NCI-H774 (cell line): ENCODE data around the gene BOC.
A peak's percentile ranks its signal among the peaks of the same experiment; 100 is the strongest.

ENCODE experiments used
- DNase-seq: peaks from one replicate; lab custom pipeline; 2025; lab: John Stamatoyannopoulos, UW

The BOC gene

DNA sequence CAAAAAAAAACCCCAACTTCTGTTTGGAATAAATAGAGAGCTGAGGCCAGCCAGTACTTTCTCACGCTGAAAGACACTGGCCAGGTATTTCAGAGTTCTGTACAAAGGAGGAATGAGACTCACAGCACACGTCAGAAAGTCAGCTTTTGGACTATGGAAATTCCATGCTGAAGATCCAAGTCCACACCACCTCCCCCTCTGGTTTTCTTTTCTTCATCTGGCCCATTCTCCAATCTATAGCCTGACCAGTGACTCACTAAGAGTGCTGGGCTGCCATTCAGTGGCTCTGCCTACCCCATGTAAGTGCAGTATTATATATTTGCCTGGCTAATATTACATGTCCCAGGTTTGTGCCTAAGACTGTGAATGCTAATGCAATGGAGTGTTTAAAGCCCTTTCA lies 13.9 kb downstream of the BOC start:
- no peak for DNase-seq

DNA sequence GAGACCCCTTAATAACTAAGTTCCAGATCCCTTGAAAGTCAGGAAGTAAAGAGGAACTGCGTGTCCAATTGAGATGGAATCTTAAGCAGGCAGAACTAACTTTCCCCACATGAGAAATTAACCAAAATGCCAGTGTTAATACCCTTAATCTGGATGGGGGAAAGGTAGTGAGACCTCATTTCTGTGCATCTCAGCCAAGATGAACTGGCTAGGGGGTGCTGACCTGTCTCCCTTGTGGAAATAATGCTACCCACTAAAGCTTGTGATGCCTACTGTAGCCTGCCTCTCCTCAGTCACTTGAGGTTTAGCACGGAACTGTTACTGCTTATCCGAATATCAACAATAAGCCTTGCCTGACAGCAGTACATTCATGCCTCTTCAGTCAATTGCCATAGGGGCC lies 15.1 kb downstream of the BOC start:
- DNase-seq: no peak

DNA sequence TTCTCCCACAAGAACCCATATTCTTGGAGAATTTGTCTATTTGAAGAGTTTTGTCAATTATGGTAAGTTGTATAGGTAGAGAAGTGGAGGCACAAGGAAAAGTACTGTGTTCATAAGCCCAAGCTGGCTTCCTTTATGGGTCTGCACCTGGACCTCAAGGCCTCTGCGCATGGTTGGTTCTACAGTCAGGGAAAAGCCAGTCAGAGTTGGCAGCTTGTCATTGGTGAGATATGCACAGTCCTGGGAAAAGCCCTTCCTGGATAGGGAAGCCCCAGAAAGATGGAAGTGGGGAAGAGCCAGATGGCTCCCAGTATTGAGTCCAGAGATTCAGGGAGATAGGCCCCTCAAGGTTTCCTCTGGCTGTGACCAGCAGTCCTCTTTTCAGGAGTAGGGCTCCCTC lies 15.8 kb downstream of the BOC start:
- no peak for DNase-seq

GRCh38 chr3:113228498-113229286 lies 17.3 kb downstream of the BOC start:
- DNase-seq: no peak

DNA sequence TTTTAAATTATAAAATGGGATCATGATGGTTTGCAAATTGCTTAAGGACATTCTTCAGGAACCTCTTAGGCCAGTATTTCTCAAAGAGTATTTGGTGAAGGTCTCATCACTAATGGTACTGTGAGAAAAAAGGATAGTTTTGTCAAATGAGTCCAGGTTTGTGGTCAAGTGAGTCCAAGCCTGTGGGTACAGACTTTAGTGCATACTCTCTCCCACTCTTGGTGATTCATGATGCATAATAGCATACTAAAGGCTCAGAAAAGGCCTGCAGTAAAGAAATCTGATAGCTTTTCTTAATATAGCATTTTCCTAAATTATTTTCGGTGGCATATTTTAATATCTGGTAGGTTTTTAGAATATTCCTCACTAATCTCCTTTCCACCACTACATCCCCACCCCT lies 20.0 kb downstream of the BOC start:
- DNase-seq: no peak

DNA sequence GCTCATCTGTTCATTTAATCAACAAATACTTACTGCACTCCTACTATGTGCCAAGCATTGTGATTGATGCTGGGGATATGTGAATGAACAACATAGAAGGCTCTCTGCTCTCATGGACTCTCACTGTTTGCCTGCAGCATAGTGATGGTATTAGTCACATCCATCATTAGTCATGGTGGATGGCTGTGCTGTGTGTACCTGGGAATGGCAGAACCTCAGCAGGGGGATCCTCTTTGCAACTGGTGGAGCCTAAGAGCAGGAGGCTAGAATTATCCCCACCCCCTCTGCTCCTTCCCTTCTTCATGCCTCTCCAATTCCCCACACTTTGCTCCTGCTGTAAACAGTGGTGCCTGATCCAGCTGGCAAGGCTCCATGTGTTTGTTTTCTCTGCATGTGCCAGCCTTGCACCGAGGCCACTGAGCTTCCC lies 20.5 kb downstream of the BOC start:
- peak; percentile 9 for DNase-seq

GRCh38 chr3:113232342-113232741 lies 21.0 kb downstream of the BOC start:
- DNase-seq: no peak

GRCh38 chr3:113233497-113233896 lies 22.1 kb downstream of the BOC start:
- DNase-seq: no peak

- DNase-seq: no peak
Observed at GRCh38 chr3:113234028-113234427, 22.7 kb downstream of the BOC start.

DNA sequence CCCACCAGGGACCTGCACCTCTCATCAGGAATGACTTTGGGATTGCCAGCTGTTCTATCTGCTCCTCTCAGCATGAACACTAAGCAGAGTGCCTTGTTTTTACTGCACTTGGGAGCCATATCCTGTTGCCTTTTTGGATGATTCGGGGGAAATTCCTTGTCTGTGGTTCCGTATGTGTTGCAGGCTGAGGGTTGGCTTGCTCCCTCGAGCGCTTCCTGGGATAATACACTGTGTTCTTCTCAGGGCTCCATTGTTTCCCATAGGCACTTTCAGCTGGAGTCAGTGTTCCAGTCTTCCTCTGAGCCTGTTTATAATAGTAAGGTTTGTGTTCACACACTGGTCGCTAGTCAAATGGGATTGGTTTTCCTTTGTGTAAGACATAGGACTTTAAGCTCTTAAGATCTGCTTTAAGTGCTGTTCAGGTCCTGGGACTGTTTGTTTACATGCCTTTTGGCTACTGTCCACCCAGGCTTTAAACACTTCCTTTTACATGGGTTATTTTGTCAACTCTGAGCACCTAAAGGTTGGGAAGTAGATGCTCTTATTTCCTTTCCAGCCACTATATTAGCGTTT lies 23.4 kb downstream of the BOC start:
- no peak for DNase-seq

GRCh38 chr3:113238503-113238902 lies 27.1 kb downstream of the BOC start:
- DNase-seq: no peak

GRCh38 chr3:113240841-113241240 lies 29.5 kb downstream of the BOC start:
- DNase-seq: no peak

DNA sequence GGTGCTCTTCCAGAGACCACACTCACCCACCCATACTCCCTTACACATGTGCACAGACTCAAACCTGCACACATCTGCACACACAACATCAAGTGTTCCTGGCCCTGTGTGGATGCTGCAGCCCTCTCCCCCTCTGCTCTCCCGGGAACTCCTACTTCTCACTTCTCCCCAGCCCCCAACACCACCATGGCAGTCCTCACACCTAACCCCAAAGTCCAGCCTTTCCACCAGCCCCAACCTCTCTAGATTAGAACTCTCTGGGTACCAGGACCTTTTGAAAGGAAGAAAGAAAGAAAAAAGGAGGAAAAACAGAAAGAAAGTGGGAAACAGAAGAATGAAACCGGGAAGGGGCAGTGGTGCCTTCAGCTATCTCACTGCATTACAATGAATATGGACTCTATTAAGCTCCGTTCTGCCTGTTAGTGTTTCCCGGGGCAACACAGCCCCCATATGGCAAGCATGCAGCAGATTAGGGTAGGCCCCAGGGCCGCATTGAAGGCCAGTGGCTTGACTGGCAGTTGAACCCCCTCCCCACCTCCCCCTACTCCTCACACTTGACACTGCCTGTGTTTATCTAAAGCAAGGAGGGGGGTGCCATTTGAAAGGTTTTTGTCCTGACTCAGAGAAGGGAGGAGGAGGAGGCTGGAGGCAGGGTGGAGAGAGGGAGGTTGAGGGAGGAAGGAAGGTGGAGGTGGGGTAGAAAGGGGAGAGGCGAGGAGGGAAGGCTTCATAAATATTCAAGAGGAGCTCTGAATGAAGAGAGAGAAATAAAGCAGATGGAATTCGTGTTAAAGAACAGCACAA lies 30.1 kb downstream of the BOC start:
- DNase-seq: no peak

GRCh38 chr3:113242096-113242581 lies 30.8 kb downstream of the BOC start:
- DNase-seq: no peak

- DNase-seq: no peak
Observed at GRCh38 chr3:113243071-113243470, 31.7 kb downstream of the BOC start.

GRCh38 chr3:113243846-113244245 lies 32.5 kb downstream of the BOC start:
- DNase-seq: no peak

GRCh38 chr3:113245761-113246161 lies 34.4 kb downstream of the BOC start:
- DNase-seq: no peak

GRCh38 chr3:113247068-113247467 lies 35.7 kb downstream of the BOC start:
- no peak for DNase-seq

DNA sequence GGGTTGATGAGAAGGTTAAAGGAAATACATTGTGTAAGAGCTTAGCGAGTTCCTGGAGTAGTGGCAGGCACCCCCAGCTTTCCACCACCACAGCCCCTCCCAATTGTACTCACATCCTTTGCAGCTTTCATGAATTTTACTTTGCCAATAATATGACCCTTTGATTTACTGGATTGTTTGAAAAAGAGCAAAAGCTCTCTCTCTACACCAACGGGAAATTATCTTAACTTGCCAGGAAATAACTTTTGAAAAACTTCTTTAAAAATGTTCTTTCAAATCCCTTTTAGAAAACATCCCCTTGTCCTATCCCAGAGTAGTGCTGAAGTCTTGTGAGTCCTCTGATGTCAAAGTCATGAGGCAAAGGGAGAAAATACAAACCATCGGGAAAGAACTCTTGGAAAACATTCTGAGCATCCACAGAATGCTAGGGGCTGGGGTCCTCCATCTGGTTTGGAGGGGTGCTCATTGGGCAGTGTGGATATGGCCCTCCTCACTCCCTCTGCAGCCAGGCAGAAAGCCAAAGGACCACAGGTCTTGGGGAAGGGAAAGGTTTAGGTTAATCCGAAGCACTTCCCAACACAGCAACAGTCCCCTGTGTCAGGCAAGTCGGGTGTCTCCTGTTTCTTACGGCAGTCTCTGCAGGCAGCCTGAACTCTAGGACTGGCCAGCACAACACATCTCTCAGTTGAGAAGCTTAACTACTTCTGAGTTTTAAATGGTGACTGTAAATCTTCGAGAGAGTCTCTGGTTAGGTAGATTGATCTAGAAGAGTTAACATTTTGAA lies 36.5 kb downstream of the BOC start:
- DNase-seq: no peak

DNA sequence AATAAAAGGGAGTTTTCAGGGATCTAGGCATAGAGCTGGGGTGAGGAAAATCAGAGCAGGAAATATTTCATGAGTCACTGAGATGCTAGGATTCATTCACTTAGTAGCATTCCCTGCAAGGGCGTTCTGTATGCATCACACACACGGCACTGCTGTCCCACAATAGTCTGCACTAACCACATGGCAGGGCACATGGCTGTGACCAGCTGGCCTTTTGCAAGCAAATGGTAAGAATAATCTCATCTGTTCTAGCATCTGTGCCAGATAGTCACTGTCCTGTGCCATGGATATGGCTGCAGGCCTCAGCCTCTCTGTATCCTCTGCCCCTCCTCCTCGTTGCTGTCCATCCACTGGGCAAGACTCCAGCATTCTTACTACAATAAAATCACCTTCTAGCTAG lies 37.8 kb downstream of the BOC start:
- DNase-seq: no peak

DNA sequence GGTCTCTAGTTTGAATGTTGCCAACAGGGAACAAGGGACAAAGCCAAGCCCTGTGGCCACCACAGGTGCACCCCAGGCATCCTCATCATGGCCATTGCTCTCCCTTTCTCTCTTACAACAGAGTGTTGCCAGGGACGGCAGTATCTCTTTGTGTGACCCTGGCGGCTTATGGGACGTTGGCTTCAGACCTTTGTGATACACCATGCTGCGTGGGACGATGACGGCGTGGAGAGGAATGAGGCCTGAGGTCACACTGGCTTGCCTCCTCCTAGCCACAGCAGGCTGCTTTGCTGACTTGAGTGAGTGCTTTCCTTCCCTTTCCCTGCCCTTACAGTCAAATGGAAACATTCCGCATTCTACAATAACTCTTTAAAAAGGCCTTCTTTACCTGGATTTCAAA lies 38.2 kb downstream of the BOC start:
- no peak for DNase-seq

DNA sequence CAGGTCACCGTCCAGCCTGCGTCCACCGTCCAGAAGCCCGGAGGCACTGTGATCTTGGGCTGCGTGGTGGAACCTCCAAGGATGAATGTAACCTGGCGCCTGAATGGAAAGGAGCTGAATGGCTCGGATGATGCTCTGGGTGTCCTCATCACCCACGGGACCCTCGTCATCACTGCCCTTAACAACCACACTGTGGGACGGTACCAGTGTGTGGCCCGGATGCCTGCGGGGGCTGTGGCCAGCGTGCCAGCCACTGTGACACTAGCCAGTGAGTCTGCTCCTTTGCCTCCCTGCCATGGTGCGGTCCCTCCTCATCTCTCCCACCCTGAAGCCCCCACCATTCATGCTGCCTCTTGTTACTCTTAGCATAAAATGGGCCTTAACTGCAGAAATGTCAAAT lies 39.2 kb downstream of the BOC start:
- DNase-seq: no peak
